ENCODE measurements around the gene PKLR. TPM values are rescaled to one million over a fixed set of nuclear protein-coding genes. Genes with fewer than 3 reads are reported as not detected.

The PKLR gene
- total RNA-seq, 1 donor from 2014 or later = not detected

GRCh38 chr1:155320661-155321617, 19.7 kb upstream of the PKLR start, which contains the start of gene RUSC1:
TSS of gene RUSC1 (plus strand) at chr1:155320894. CDS start at chr1:155321774, 880 bp downstream.
- DNase-seq (ENCODE audit: low spot score) = peak; percentile 93
- intact Hi-C loops (cut with DNase I) = no loop called here

GRCh38 chr1:155320252-155320651, 19.0 kb upstream of the PKLR start:
- intact Hi-C loops (cut with DNase I) = no loop called here
- DNase-seq (ENCODE audit: low spot score) = no peak

GRCh38 chr1:155319536-155319935, 18.3 kb upstream of the PKLR start:
- DNase-seq (ENCODE audit: low spot score) = peak; percentile 35
- intact Hi-C loops (cut with DNase I) = no loop called here

- DNase-seq (ENCODE audit: low spot score) = no peak
- intact Hi-C loops (cut with DNase I) = no loop called here
These were observed 16.8 kb upstream of the PKLR start for GRCh38 chr1:155318082-155318481.

DNA sequence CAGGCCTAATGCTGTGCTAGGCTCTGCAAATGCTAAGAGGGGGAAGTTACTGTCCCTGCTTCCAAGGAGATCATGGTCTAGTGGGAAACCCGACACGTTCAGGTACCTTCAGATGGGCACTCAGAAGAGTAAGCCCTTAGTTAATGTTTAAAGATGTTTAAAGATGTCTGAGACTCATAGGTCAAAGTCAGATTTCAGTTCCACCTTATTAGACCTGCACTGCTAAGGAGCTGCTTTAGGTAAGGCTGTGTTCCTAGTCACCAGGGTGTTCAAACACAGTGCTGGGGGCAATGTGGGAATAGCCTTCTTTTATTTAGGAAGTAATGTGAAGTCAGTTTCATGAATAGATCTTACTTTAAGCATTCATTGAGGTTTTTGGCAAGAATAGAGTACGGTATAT, 15.7 kb upstream of the PKLR start:
- intact Hi-C loops (cut with DNase I) = no loop called here
- no peak for DNase-seq (ENCODE audit: low spot score)

- intact Hi-C loops (cut with DNase I) = no loop called here
- no peak for DNase-seq (ENCODE audit: low spot score)
These were observed 12.0 kb upstream of the PKLR start for GRCh38 chr1:155313261-155313660.

DNA sequence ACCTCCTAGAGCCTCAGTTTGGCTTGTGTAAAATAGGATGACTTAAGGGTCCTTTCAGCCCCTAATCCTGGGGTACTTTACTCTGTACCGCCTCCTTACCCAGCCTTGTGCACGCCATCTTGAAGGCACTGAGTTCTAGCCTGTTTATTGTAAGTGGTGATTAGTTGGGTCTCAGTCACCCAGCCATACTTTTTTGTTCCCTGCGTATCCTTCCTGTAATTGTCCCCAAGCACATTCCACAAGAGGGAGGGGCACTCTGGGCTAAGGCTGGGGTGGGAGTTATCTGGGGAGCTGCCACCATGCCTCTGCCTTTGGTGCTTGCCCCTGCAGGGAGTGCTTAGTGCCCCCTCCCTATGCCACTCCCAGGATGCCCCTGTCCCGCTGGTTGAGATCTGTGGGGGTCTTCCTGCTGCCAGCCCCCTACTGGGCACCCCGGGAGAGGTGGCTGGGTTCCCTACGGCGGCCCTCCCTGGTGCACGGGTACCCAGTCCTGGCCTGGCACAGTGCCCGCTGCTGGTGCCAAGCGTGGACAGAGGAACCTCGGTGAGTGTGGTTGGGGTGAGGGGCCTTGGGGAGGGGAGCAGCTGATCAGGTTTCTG, 8.3 kb upstream of the PKLR start:
- no peak for DNase-seq (ENCODE audit: low spot score)
- intact Hi-C loops (cut with DNase I) = loop anchor here (1.0 to 2.0 kb wide), 3 partner anchors 14 to 55 kb away; partner anchors contain the start of genes ENTREP3 and HCN3

- intact Hi-C loops (cut with DNase I) = loop anchor here (1.0 to 2.0 kb wide), 3 partner anchors 15 to 54 kb away; partner anchors contain the start of genes ENTREP3 and HCN3
- peak; percentile 100 for DNase-seq (ENCODE audit: low spot score)
These were observed 7.5 kb upstream of the PKLR start, which contains the start of gene FDPS for GRCh38 chr1:155308493-155309422. TSS of gene FDPS (plus strand) at chr1:155308866. CDS start at chr1:155309790, 924 bp downstream.

GRCh38 chr1:155307247-155307740, 6.1 kb upstream of the PKLR start:
- intact Hi-C loops (cut with DNase I) = no loop called here
- DNase-seq (ENCODE audit: low spot score) = no peak

- DNase-seq (ENCODE audit: low spot score) = no peak
- intact Hi-C loops (cut with DNase I) = no loop called here
These were observed 4.7 kb upstream of the PKLR start for GRCh38 chr1:155305881-155306391.

- intact Hi-C loops (cut with DNase I) = no loop called here
These were observed 3.4 kb upstream of the PKLR start for GRCh38 chr1:155304558-155305063.

GRCh38 chr1:155300553-155301329, 497 bp downstream of the PKLR start:
- DNase-seq (ENCODE audit: low spot score) = no peak
- intact Hi-C loops (cut with DNase I) = no loop called here

More at GRCh38 chr1:155304558-155305063, 3.4 kb upstream of the PKLR start:
- DNase-seq (ENCODE audit: low spot score) = no peak

DNA sequence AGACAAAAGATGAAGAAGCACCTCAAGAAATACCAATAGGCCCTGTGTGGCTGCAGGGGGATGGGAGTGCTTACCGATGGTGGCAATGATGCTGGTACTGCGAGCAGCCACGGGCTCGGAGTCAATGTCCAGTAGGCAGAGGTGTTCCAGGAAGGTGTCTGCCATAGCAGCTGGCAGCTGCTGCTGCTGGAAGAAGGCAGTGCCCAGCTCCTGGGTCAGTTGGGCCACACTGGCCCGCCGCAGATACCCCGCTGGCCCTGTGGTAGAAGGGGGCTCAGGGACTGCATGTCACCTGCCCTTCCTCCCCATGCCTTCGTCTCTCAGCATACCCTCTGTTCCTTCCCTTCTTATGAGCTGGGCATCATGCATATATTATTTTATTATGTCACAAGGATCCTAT, 1.2 kb downstream of the PKLR start:
- intact Hi-C loops (cut with DNase I) = no loop called here
- no peak for DNase-seq (ENCODE audit: low spot score)

DNA sequence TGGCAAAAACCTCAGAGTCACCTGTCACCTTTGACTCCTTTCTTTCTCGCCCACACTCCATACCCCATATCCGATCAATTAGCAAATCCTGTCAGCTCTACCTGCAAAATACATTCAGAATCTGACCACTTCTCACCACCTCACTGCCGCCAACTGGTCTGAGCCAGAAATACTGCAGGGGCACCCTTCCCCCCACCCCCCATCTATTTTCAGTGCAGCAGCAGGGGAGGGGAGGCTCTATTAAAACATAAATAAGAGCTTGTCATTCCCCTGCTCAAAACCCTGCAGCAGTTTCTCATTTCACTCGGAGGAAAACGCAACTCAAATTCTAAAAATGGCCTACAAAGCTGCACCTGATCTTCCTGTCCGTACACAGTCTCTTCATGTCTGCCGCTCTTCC, 3.9 kb downstream of the PKLR start:
- no peak for DNase-seq (ENCODE audit: low spot score)

DNA sequence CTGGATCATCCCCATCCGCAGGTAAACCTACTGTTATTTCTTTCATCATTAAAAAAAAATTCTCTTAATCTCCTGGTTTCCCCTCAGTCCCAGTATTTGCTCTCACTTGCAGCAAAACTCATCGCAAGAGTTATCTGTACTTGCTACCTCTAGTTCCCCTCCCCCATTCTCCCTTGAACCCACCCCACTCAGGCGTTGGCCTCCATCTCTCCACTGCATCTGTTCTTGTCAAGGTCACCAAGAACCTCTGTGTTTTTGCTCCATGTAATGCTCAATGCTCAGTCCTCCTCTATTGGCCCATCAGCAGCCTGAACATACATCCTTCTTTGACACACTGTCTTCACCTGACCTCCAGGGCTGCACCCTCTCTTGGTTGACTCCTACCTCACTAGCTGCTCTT, 4.6 kb downstream of the PKLR start:
- intact Hi-C loops (cut with DNase I) = no loop called here
- DNase-seq (ENCODE audit: low spot score) = no peak

More for the DNA sequence above, 3.9 kb downstream of the PKLR start:
- intact Hi-C loops (cut with DNase I) = no loop called here

DNA sequence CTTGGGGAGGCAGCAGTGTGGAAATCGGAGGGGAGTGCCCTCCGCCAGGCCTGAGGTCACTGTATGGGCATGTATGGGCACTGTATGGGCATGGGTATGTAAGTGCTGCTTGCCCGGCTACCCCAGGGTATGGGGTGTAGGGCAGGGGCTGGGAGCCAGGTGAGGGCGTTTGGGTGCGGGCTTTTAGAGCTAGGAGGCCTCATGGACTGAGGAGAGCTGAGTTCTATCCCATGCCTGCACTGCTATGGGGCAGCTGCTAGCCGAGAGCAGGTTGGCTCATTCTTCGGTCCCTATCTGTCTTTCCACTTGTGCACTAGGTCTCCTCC, 5.3 kb downstream of the PKLR start:
- DNase-seq (ENCODE audit: low spot score) = no peak
- intact Hi-C loops (cut with DNase I) = no loop called here

- DNase-seq (ENCODE audit: low spot score) = no peak
- intact Hi-C loops (cut with DNase I) = no loop called here
These were observed 5.9 kb downstream of the PKLR start for GRCh38 chr1:155295183-155295941.
